OCI-LY1 (cell line): Measurements from ENCODE around the gene SAA4.

ENCODE experiments used
- H2AFZ ChIP-seq: fragments of 200-600 bp; sonication (generic), shearing (Covaris generic); 2 replicates; pipeline ENCODE4 v1.6.0; 2014; ENCODE audit warnings: antibody characterized with exemption, mild to moderate bottlenecking, low read length
- H3F3A ChIP-seq: fragments of 200-600 bp; sonication (generic), shearing (Covaris generic); 2 replicates; pipeline ENCODE4 v1.6.0; 2014; ENCODE audit warnings: mild to moderate bottlenecking, antibody characterized with exemption, low read length, moderate library complexity; ENCODE audit not compliant: insufficient read depth
- H3K27ac ChIP-seq: fragments of 200-600 bp; sonication (generic); 2 replicates; pipeline ENCODE4 v1.5.1; 2014; ENCODE audit warnings: low read length, mixed run types, mild to moderate bottlenecking, low read depth; ENCODE audit not compliant: poor library complexity, severe bottlenecking
- H3K27me3 ChIP-seq: fragments of 200-600 bp; sonication (generic); 2 replicates; pipeline ENCODE4 v1.6.0; 2014; ENCODE audit warnings: antibody characterized with exemption, mild to moderate bottlenecking, low read length, moderate library complexity; ENCODE audit not compliant: insufficient read depth
- H3K36me3 ChIP-seq: fragments of 200-600 bp; sonication (generic); 2 replicates; pipeline ENCODE4 v1.6.1; 2014; ENCODE audit warnings: mild to moderate bottlenecking, antibody characterized with exemption, low read length, moderate library complexity, mixed read lengths; ENCODE audit not compliant: insufficient read depth
- H3K4me1 ChIP-seq: fragments of 200-600 bp; sonication (generic); 2 replicates; pipeline ENCODE4 v1.5.1; 2014; ENCODE audit warnings: mild to moderate bottlenecking, low read length, moderate library complexity; ENCODE audit not compliant: insufficient read depth, severe bottlenecking
- H3K4me2 ChIP-seq: fragments of 200-600 bp; sonication (generic), shearing (Covaris generic); 2 replicates; pipeline ENCODE4 v1.6.1; 2014; ENCODE audit warnings: low read length
- H3K4me3 ChIP-seq: fragments of 200-600 bp; sonication (generic); 2 replicates; pipeline ENCODE4 v1.5.1; 2014; ENCODE audit warnings: low read length, low read depth, mild to moderate bottlenecking, mixed read lengths; ENCODE audit not compliant: poor library complexity, severe bottlenecking
- H3K79me2 ChIP-seq: fragments of 200-600 bp; shearing (Covaris generic); 2 replicates; pipeline ENCODE4 v1.6.1; 2016; ENCODE audit warnings: mixed run types, low read length, mixed read lengths; ENCODE audit not compliant: insufficient read depth
- H3K9ac ChIP-seq: fragments of 200-600 bp; sonication (generic), shearing (Covaris generic); 2 replicates; pipeline ENCODE4 v1.6.1; 2014; ENCODE audit warnings: mild to moderate bottlenecking, low read length, mixed read lengths
- H3K9me2 ChIP-seq: fragments of 200-600 bp; sonication (generic), shearing (Covaris generic); 2 replicates; pipeline ENCODE4 v1.6.1; 2014; ENCODE audit warnings: low read depth, mild to moderate bottlenecking, low read length, mixed read lengths
- H3K9me3 ChIP-seq: fragments of 200-600 bp; shearing (Covaris generic); 2 replicates; pipeline ENCODE4 v1.6.1; 2014; ENCODE audit warnings: low read length, mixed read lengths
- H4K20me1 ChIP-seq: fragments of 200-600 bp; sonication (generic), shearing (Covaris generic); 2 replicates; pipeline ENCODE4 v1.6.0; 2016; ENCODE audit warnings: mild to moderate bottlenecking, low read length; ENCODE audit not compliant: insufficient read depth
- EZH2 ChIP-seq: fragments of 200-600 bp; sonication (generic), shearing (Covaris generic); IDR thresholded peaks from 2 replicates; pipeline ENCODE4 v1.8.0; 2017; ENCODE audit warnings: borderline replicate concordance, mixed run types, mild to moderate bottlenecking, antibody characterized with exemption, low read length, moderate library complexity, mixed read lengths
- TF ChIP-seq, protein P1 (sequence below): fragments of 200-600 bp; sonication (generic), shearing (Covaris generic); IDR thresholded peaks from 2 replicates; pipeline ENCODE4 v1.5.1; 2017; ENCODE audit warnings: mild to moderate bottlenecking, antibody characterized with exemption, low read length, moderate library complexity, mixed read lengths

SAA4 gene, protein sequence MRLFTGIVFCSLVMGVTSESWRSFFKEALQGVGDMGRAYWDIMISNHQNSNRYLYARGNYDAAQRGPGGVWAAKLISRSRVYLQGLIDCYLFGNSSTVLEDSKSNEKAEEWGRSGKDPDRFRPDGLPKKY

DNA sequence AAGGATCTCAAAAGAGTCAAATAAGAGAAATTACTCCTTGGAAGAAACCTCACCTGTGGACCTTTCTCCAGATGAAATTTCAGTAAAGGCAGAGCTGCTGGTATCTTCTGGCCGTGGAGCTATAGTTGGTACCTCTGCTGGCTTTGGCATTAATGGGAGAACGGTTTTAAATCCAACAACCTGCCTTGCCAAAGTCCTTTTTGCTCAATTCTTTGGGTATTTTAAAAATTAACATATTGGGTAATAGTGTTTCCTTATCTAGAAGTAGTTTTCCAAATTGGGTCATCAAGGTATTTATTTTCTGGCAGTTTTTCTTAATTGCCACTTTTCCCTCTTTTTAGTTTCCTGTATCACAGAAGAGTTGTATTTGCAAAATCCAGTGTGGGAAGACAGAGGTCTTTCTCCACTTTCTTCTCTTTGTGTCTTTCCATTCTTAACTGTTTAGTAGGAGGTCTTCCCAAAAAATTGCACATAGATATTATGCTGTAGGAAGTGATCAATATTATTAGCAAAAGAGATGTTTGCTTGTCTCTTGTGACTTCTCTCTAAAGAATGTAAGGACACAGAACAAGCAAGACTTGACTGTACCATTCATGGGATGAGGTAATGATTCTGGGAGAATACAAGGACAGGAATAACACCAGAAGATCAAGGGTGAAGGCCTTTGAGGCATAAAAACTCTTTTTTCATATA is at the start of gene SAA4:
SAA4 (minus strand) TSS at position 139 of the 693 bp plus-strand sequence. CDS start 876 bp downstream, outside the sequence.
- no peak within 1 kb of the TSS for H2AFZ ChIP-seq
- H3K79me2 ChIP-seq, result no peaks in the 10 kb centered on the region
- no peaks in the 10 kb centered on the region for H3F3A ChIP-seq
- H4K20me1 ChIP-seq, result no peaks in the 10 kb centered on the region
- no peaks in the 10 kb centered on the region for H3K27me3 ChIP-seq
- H3K4me1 ChIP-seq, result no peaks in the 10 kb centered on the region
- H3K9ac ChIP-seq, result no peak within 1 kb of the TSS
- no peak for TF ChIP-seq EZH2
- TF ChIP-seq, protein P1, sequence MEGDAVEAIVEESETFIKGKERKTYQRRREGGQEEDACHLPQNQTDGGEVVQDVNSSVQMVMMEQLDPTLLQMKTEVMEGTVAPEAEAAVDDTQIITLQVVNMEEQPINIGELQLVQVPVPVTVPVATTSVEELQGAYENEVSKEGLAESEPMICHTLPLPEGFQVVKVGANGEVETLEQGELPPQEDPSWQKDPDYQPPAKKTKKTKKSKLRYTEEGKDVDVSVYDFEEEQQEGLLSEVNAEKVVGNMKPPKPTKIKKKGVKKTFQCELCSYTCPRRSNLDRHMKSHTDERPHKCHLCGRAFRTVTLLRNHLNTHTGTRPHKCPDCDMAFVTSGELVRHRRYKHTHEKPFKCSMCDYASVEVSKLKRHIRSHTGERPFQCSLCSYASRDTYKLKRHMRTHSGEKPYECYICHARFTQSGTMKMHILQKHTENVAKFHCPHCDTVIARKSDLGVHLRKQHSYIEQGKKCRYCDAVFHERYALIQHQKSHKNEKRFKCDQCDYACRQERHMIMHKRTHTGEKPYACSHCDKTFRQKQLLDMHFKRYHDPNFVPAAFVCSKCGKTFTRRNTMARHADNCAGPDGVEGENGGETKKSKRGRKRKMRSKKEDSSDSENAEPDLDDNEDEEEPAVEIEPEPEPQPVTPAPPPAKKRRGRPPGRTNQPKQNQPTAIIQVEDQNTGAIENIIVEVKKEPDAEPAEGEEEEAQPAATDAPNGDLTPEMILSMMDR, result no peak
- H3K36me3 ChIP-seq, result no peaks in the 10 kb centered on the region
- no peak within 1 kb of the TSS for H3K27ac ChIP-seq
- no peak within 1 kb of the TSS for H3K4me3 ChIP-seq
- no peaks in the 10 kb centered on the region for H3K9me3 ChIP-seq
- no peak within 1 kb of the TSS for H3K4me2 ChIP-seq
- no peaks in the 10 kb centered on the region for H3K9me2 ChIP-seq

DNA sequence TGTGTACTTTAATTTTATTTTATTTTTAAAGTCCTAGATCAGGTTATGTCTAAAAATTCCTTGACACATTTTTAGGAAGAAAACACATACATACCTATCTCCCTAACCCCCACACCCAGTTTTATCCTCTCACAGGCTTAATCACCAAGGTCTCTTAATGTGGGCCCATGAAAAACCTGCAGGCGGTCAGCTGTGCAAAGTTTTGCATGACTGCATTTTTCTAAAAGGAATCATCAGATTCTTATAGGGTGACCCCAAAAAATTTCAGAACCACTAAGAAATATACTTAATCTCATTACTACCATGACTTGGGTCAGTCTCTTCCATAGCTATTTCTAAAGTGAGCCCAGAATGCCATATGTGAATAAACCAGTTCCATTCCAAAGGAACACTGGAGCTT is 49.2 kb upstream of the SAA4 start:
- Histone ChIP-seq H3K9ac (no peak overlapping the region), H2AFZ (no peak overlapping the region), H3K4me3 (no peak overlapping the region), H3K4me2 (no peak overlapping the region), H3K27ac (no peak overlapping the region), H3K36me3 (peaks cover 94% of the 10 kb centered on the region), H3K79me2 (no peaks in the 10 kb centered on the region), H3K9me3 (no peaks in the 10 kb centered on the region), H3K9me2 (no peaks in the 10 kb centered on the region), H3K4me1 (no peaks in the 10 kb centered on the region), H3K27me3 (no peaks in the 10 kb centered on the region), H3F3A (no peaks in the 10 kb centered on the region), H4K20me1 (no peaks in the 10 kb centered on the region)
- no peak for TF ChIP-seq EZH2
- TF ChIP-seq, protein P1, result no peak

DNA sequence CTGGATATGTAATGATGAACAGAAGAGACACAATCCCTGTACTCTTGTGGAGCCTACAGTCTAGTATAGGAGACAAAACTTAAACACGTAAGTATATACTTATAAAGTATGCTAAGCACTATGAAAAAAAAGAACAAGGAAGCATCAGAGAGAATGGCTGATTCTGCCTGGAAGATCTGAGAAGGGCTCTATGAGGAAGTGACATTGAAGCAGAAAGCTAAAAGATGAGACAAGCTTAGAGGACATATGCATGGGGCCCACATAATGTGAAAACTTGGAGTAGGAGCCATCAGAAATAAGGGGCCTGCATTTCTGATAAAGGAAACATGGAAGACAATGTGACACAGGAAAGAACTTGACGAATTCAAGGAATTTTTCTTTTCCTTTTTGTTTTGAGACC is 46.0 kb upstream of the SAA4 start:
- Histone ChIP-seq H3K36me3 (peaks cover 92% of the 10 kb centered on the region), H2AFZ (no peak overlapping the region), H3F3A (no peaks in the 10 kb centered on the region), H3K4me1 (no peaks in the 10 kb centered on the region), H3K27ac (no peak overlapping the region), H3K79me2 (no peaks in the 10 kb centered on the region), H3K9ac (no peak overlapping the region), H3K9me2 (no peaks in the 10 kb centered on the region), H3K9me3 (no peaks in the 10 kb centered on the region), H4K20me1 (no peaks in the 10 kb centered on the region), H3K27me3 (no peaks in the 10 kb centered on the region), H3K4me3 (no peak overlapping the region), H3K4me2 (no peak overlapping the region)
- TF ChIP-seq, protein P1, result no peak
- TF ChIP-seq EZH2, result no peak
